Measurements from ENCODE around the gene ALDH2.
A peak's percentile ranks its signal among the peaks of the same experiment; 100 is the strongest.
"Not testable (repeated sequence)": the region's sequence is repeated elsewhere in the genome, so short reads cannot be mapped to it uniquely, and the experiment has no call there.

The ALDH2 gene

GRCh38 chr12:111828338-111828979 is 61.7 kb downstream of the ALDH2 start:
- DNase-seq: no peak
- Mint-ChIP-seq H3K27me3 (ENCODE audit: low read depth, poor library complexity) (peaks cover 9% of the 10 kb centered on the region), H3K36me3 (ENCODE audit: low read depth) (no peaks in the 10 kb centered on the region), H3K4me3 (no peak overlapping the region), H3K27ac (no peak overlapping the region), H3K4me1 (peaks cover 9% of the 10 kb centered on the region), H3K9me3 (peaks cover 19% of the 10 kb centered on the region)
- TF ChIP-seq CTCF (IDR thresholded peaks at IDR 0.05): no peak

GRCh38 chr12:111829635-111830034 is 62.9 kb downstream of the ALDH2 start:
- not testable (repeated sequence) for H3K4me1 Mint-ChIP-seq; H3K4me3 Mint-ChIP-seq; H3K36me3 Mint-ChIP-seq (ENCODE audit: low read depth); H3K27ac Mint-ChIP-seq; H3K27me3 Mint-ChIP-seq (ENCODE audit: low read depth, poor library complexity); DNase-seq
- H3K9me3 Mint-ChIP-seq: peaks cover 23% of the 10 kb centered on the region

GRCh38 chr12:111834740-111835386 is 68.1 kb downstream of the ALDH2 start:
- peaks cover 22% of the 10 kb centered on the region for H3K9me3 Mint-ChIP-seq
- not testable (repeated sequence) for H3K4me1 Mint-ChIP-seq; H3K27me3 Mint-ChIP-seq (ENCODE audit: low read depth, poor library complexity); H3K27ac Mint-ChIP-seq; DNase-seq; H3K4me3 Mint-ChIP-seq
- peaks cover 26% of the 10 kb centered on the region for H3K36me3 Mint-ChIP-seq (ENCODE audit: low read depth)

- H3K4me3 Mint-ChIP-seq; DNase-seq; H3K27me3 Mint-ChIP-seq (ENCODE audit: low read depth, poor library complexity); H3K27ac Mint-ChIP-seq: not testable (repeated sequence)
- Mint-ChIP-seq H3K4me1 (peaks cover 18% of the 10 kb centered on the region), H3K36me3 (ENCODE audit: low read depth) (peaks cover 34% of the 10 kb centered on the region), H3K9me3 (peaks cover 22% of the 10 kb centered on the region)
These were observed 68.9 kb downstream of the ALDH2 start for GRCh38 chr12:111835531-111836181.

GRCh38 chr12:111838353-111838752 is 71.6 kb downstream of the ALDH2 start:
- DNase-seq: no peak
- H3K4me3 Mint-ChIP-seq: no peak overlapping the region
- no peak overlapping the region for H3K27ac Mint-ChIP-seq
- H3K4me1 Mint-ChIP-seq: peaks cover 37% of the 10 kb centered on the region
- H3K36me3 Mint-ChIP-seq (ENCODE audit: low read depth): peaks cover 41% of the 10 kb centered on the region
- H3K27me3 Mint-ChIP-seq (ENCODE audit: low read depth, poor library complexity): peaks cover 10% of the 10 kb centered on the region
- TF ChIP-seq CTCF (IDR thresholded peaks at IDR 0.05): no peak
- H3K9me3 Mint-ChIP-seq: peaks cover 16% of the 10 kb centered on the region

GRCh38 chr12:111840807-111841206 is 74.1 kb downstream of the ALDH2 start:
- peak overlapping the region; percentile 100 for H3K27ac Mint-ChIP-seq
- peaks cover 54% of the 10 kb centered on the region for H3K36me3 Mint-ChIP-seq (ENCODE audit: low read depth)
- peaks cover 52% of the 10 kb centered on the region for H3K4me1 Mint-ChIP-seq
- H3K4me3 Mint-ChIP-seq: peak overlapping the region; percentile 91
- TF ChIP-seq CTCF (IDR thresholded peaks at IDR 0.05): no peak
- H3K9me3 Mint-ChIP-seq: peaks cover 7% of the 10 kb centered on the region
- no peak for DNase-seq
- H3K27me3 Mint-ChIP-seq (ENCODE audit: low read depth, poor library complexity): peaks cover 5% of the 10 kb centered on the region

GRCh38 chr12:111841236-111841749 is 74.6 kb downstream of the ALDH2 start:
- Mint-ChIP-seq H3K9me3 (peaks cover 3% of the 10 kb centered on the region), H3K36me3 (ENCODE audit: low read depth) (peaks cover 58% of the 10 kb centered on the region), H3K4me3 (peak overlapping the region; percentile 91), H3K27me3 (ENCODE audit: low read depth, poor library complexity) (peaks cover 5% of the 10 kb centered on the region), H3K4me1 (peaks cover 50% of the 10 kb centered on the region), H3K27ac (peak overlapping the region; percentile 100)
- TF ChIP-seq CTCF (IDR thresholded peaks at IDR 0.05): no peak
- DNase-seq: no peak

Data from nephron progenitor cell (in vitro differentiated cells).